GM12878 (cell line): ENCODE results near the gene CARHSP1. TPM values are rescaled to one million over a fixed set of nuclear protein-coding genes. Genes with fewer than 3 reads are reported as not detected.

ENCODE experiments used
- ATAC-seq: fragments of 200-7000 bp; cut with Tn5 transposase; 3 replicates; pipeline ENCODE4 v1.9.1; 2020; ENCODE audit warnings: mild to moderate bottlenecking, moderate library complexity
- BruUV-seq: library from RNA; stranded (reverse); fragments of 400-500 nt; replicated peaks from 2 replicates; lab custom pipeline; 2021; lab: Mats Ljungman, UMichigan
- CTCF ChIA-PET: fragments of 300-600 bp; sonication (Branson Sonifier 250); formaldehyde crosslinking; extraction: SDS; loops from one replicate; lab custom pipeline; 2021; ENCODE audit warnings: inconsistent platforms; lab: Yijun Ruan, JAX
- POLR2A ChIA-PET: fragments of 350-600 bp; formaldehyde crosslinking; extraction: SDS; loops from one replicate; lab custom pipeline; 2021; ENCODE audit warnings: inconsistent platforms; lab: Charles Lee
- RAD21 ChIA-PET: fragments of 300-600 bp; sonication (Branson Sonifier 250); formaldehyde crosslinking; loops from one replicate; lab custom pipeline; 2023; ENCODE audit warnings: antibody characterized with exemption; ENCODE audit not compliant: unreplicated experiment; lab: Charles Lee
- SMC1A ChIA-PET: fragments of 300-600 bp; sonication (Branson Sonifier 250); formaldehyde crosslinking; loops from one replicate; lab custom pipeline; 2023; ENCODE audit not compliant: unreplicated experiment, uncharacterized antibody; lab: Charles Lee
- DNase-seq: peaks from one replicate; pipeline ENCODE4 v3.0.0-alpha.2; 2011; ENCODE audit warnings: low read depth, low spot score
- FAIRE-seq: peaks from 3 replicates; lab custom pipeline; 2011; peaks lifted over from hg19 to GRCh38; lab: Jason Lieb, UNC
- H2AFZ ChIP-seq: 2 replicates; pipeline ENCODE4 v1.6.0; 2011; ENCODE audit warnings: low read depth, low read length, control low read depth; ENCODE audit not compliant: control insufficient read depth
- H3K27ac ChIP-seq: 2 replicates; pipeline ENCODE4 v1.5.1; 2011; ENCODE audit warnings: control low read depth; ENCODE audit not compliant: control insufficient read depth, insufficient read depth
- H3K27me3 ChIP-seq, 2 experiments: replicated peaks in 1 of 2; 2 replicates each; pipeline versions ENCODE4 v1.6.0 to v1.6.1; 2011; ENCODE audit warnings: low read length in 1 of 2; ENCODE audit not compliant: control insufficient read depth in 2 of 2, insufficient read depth in 2 of 2
- H3K36me3 ChIP-seq, 2 experiments: 2 replicates each; pipeline ENCODE4 v1.5.1; 2011; ENCODE audit warnings: low read length in 1 of 2; ENCODE audit not compliant: control insufficient read depth in 2 of 2, insufficient read depth in 2 of 2
- H3K4me1 ChIP-seq: 2 replicates; pipeline ENCODE4 v1.6.1; 2011; ENCODE audit warnings: mild to moderate bottlenecking, low read length, moderate library complexity, mixed read lengths; ENCODE audit not compliant: control insufficient read depth, insufficient read depth
- H3K4me2 ChIP-seq: 2 replicates; pipeline ENCODE4 v1.6.0; 2011; ENCODE audit warnings: control low read depth; ENCODE audit not compliant: control insufficient read depth, insufficient read depth
- H3K4me3 ChIP-seq: fragments of 200-600 bp; sonication (generic); 2 replicates; pipeline ENCODE4 v1.5.1; 2016
- H3K79me2 ChIP-seq: 2 replicates; pipeline ENCODE4 v1.6.0; 2011; ENCODE audit warnings: low read length; ENCODE audit not compliant: control insufficient read depth, insufficient read depth
- H3K9ac ChIP-seq: 2 replicates; pipeline ENCODE4 v1.8.0; 2011; ENCODE audit warnings: low read length, control low read depth, mixed read lengths; ENCODE audit not compliant: control insufficient read depth, insufficient read depth
- H3K9me3 ChIP-seq: replicated peaks from 3 replicates; pipeline ENCODE4 v1.5.1; 2011; ENCODE audit warnings: mild to moderate bottlenecking, low read length; ENCODE audit not compliant: control insufficient read depth, insufficient read depth
- H4K20me1 ChIP-seq: 2 replicates; pipeline ENCODE4 v1.6.0; 2011; ENCODE audit not compliant: control insufficient read depth, insufficient read depth
- BCL11A ChIP-seq: IDR thresholded peaks from 2 replicates; pipeline ENCODE4 v1.6.1; 2011; ENCODE audit warnings: low read depth, low read length
- BHLHE40 ChIP-seq, 2 experiments: fragments of 450-650 bp in 1 of 2; IDR thresholded peaks; 2 replicates each; pipeline ENCODE4 v1.6.1; 2011 to 2017; ENCODE audit warnings: low read depth in 2 of 2, borderline replicate concordance in 1 of 2, improper control_type of control experiment in 1 of 2, low read length in 1 of 2, mild to moderate bottlenecking in 1 of 2
- CHD1 ChIP-seq: IDR thresholded peaks from 2 replicates; pipeline ENCODE4 v1.6.1; 2012; ENCODE audit warnings: low read depth, low read length, improper control_type of control experiment
- DPF2 ChIP-seq: fragments of 450-650 bp; IDR thresholded peaks from 2 replicates; pipeline ENCODE4 v1.6.1; 2017; ENCODE audit warnings: mild to moderate bottlenecking
- HDGF ChIP-seq: fragments of 450-650 bp; IDR thresholded peaks from 2 replicates; pipeline ENCODE4 v1.6.1; 2016; ENCODE audit warnings: antibody characterized with exemption
- IKZF1 ChIP-seq: fragments of 450-650 bp; conservative IDR thresholded peaks from 2 replicates; pipeline ENCODE4 v1.6.1; 2017; ENCODE audit warnings: antibody characterized with exemption, mild to moderate bottlenecking
- JUNB ChIP-seq: IDR thresholded peaks from 2 replicates; pipeline ENCODE4 v1.6.1; 2016; ENCODE audit warnings: antibody characterized with exemption, mild to moderate bottlenecking
- MEF2B ChIP-seq: fragments of 450-650 bp; IDR thresholded peaks from 2 replicates; pipeline ENCODE4 v1.6.1; 2018; ENCODE audit warnings: mild to moderate bottlenecking, moderate library complexity; ENCODE audit not compliant: partially characterized antibody, poor library complexity, severe bottlenecking
- POLR2AphosphoS5 ChIP-seq: IDR thresholded peaks from 2 replicates; pipeline ENCODE4 v1.6.1; 2011; ENCODE audit warnings: mild to moderate bottlenecking, low read length, inconsistent platforms
- RELA ChIP-seq: fragments of 450-650 bp; IDR thresholded peaks from 2 replicates; pipeline ENCODE4 v1.8.0; 2014; ENCODE audit warnings: borderline replicate concordance; ENCODE audit not compliant: partially characterized antibody
- RFX5 ChIP-seq: IDR thresholded peaks from 2 replicates; pipeline ENCODE4 v1.6.1; 2011; ENCODE audit warnings: low read depth, low read length, improper control_type of control experiment
- SMC3 ChIP-seq: IDR thresholded peaks from 2 replicates; pipeline ENCODE4 v1.6.1; 2011; ENCODE audit warnings: low read length, improper control_type of control experiment, borderline replicate concordance
- WGBS: methylation state at CpG from one replicate; pipeline ENCODE4 v1.1.6; 2016; ENCODE audit warnings: low lambda C conversion rate; ENCODE audit not compliant: insufficient replicate concordance, insufficient coverage; ENCODE audit errors: missing lambda C conversion rate; 5-methylcytosine and 5-hydroxymethylcytosine counted together
- in situ Hi-C: fragments of 300-500 bp; cut with MboI; formaldehyde crosslinking; loops from 9 replicates; pipeline ENCODE4 v1.14.3; 2018; ENCODE audit warnings: mixed read lengths
- intact Hi-C: fragments of 100-400 bp; cut with micrococcal nuclease; formaldehyde crosslinking; loops from one replicate; pipeline ENCODE4 v1.14.2; 2022; ENCODE audit not compliant: unreplicated experiment
- polyA plus RNA-seq, 11 experiments: library from polyadenylated mRNA; depleted of rRNA in 4 of 11; unstranded in 6 of 11; stranded (reverse) in 5 of 11; fragments of >200 nt; fragmentation: Nextera tagmentation in 4 of 11; fragmentation: Illumina TruSeq in 1 of 11; extraction: Ambion mirVana in 4 of 11; extraction: Trizol in 1 of 11; gene quantifications; 1 replicate in 1 of 11; 2 replicates in 10 of 11; pipeline versions ENCODE4 v1.2.1 to v1.2.3, GENCODE V29; 2011 to 2016; ENCODE audit warnings: inconsistent platforms in 2 of 11, missing spikeins in 2 of 11, low read depth in 1 of 11
- total RNA-seq, 4 experiments: library from RNA; depleted of rRNA in 3 of 4; stranded (reverse); fragments of >200 nt in 3 of 4; fragmentation: Illumina TruSeq in 1 of 4; extraction: Trizol in 1 of 4; gene quantifications; 2 replicates each; pipeline versions ENCODE4 v1.2.1 to v1.2.3, GENCODE V29; 2013 to 2021
- TF ChIP-seq, protein P1 (sequence below): fragments of 450-650 bp; formaldehyde crosslinking; IDR thresholded peaks from 2 replicates; pipeline ENCODE4 v1.4.0; 2020; ENCODE audit warnings: mild to moderate bottlenecking, moderate library complexity

Gene CARHSP1
- total and polyA plus RNA-seq, 10 of the 15 experiments (the other 5 are each of a cell fraction or from before 2014, with no cell fraction given), result 5.5 to 112 (median 67.0) TPM

DNA sequence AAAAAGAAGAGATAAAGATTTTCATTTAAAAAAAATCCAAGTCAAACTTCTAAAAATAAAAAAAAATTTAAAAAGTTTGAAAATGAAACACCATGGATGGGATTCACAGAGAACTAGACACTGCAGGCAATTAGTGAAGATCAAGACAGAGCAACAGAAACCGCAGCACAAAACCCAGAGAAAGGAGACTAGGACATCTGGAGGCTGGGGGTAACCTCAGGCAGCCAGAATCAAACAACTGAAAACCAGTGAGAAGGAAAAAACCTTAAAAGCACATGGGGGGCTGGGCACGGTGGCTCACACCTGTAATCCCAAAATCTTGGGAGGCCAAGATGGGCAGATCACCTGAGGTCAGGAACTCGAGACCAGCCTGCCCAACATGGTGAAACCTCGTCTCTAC, 44.0 kb upstream of the CARHSP1 start:
- POLR2A ChIA-PET, result no interaction called here
- in situ Hi-C loops, result no loop called here
- 98% methylated on average over 4 of the region's 4 CpGs for WGBS
- CTCF ChIA-PET, result interaction anchor here (0.7 kb wide), 2 partner anchors 36 to 1861 kb away, joined by 3 to 4 read pairs; no protein-coding TSS in a partner anchor
- Histone ChIP-seq H2AFZ (no peak overlapping the region), H3K27ac (no peak overlapping the region), H3K27me3 (no peaks in the 10 kb centered on the region), H3K9ac (no peak overlapping the region), H3K4me2 (no peak overlapping the region), H3K36me3 (peaks cover 33 to 51% of the 10 kb centered on the region in 2 experiments), H4K20me1 (no peaks in the 10 kb centered on the region), H3K4me1 (no peaks in the 10 kb centered on the region), H3K79me2 (no peaks in the 10 kb centered on the region; the same call in none of the 2 replicates), H3K4me3 (no peak overlapping the region), H3K9me3 (no peaks in the 10 kb centered on the region)
- intact Hi-C loops, result no loop called here
- ATAC-seq (no peak), FAIRE-seq (no peak), DNase-seq (no peak)
- no TSS peak for BruUV-seq
- no peak for TF ChIP-seq JUNB
- TF ChIP-seq SMC3, result no peak
- TF ChIP-seq CHD1, result no peak
- no peak for TF ChIP-seq POLR2AphosphoS5
- TF ChIP-seq RELA, result no peak
- RAD21 ChIA-PET, result interaction anchor here (1.1 kb wide), 1 partner anchor 96 kb away, joined by 6 read pairs; no protein-coding TSS in a partner anchor
- SMC1A ChIA-PET, result interaction anchor here (1.4 to 1.6 kb wide), 2 partner anchors 24 to 96 kb away, joined by 3 to 6 read pairs; no protein-coding TSS in a partner anchor

DNA sequence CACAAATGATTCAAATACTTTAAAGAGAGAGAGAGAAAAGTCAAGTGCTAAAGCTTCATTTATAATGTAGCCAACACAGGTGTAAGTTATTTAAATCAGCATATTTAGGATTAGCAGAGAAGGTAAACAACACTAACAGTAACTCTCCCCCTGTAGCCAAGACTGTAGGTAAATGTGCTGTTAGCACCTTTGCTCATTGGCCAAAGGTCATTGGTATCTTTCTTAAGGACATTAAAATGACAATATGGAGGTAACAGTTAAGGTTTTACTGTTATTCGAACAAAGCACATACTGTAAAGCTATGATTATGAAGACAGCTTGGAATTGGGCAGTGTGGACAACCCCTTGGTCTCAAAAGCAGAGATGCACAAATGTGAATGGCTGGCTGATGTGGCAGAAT, 42.0 kb upstream of the CARHSP1 start:
- H3K27ac ChIP-seq, result no peak overlapping the region
- H3K79me2 ChIP-seq, result no peaks in the 10 kb centered on the region; the same call in none of the 2 replicates
- no peak overlapping the region for H2AFZ ChIP-seq
- 95% methylated on average over 1 of the region's 1 CpG for WGBS
- no peaks in the 10 kb centered on the region for H4K20me1 ChIP-seq
- H3K9ac ChIP-seq, result no peak overlapping the region
- no peak overlapping the region for H3K4me3 ChIP-seq
- ChIA-PET POLR2A (no interaction called here), RAD21 (no interaction called here), CTCF (interaction anchor here (1.2 to 1.9 kb wide), 4 partner anchors 23 to 224 kb away, joined by 3 to 9 read pairs (median 4); no protein-coding TSS in a partner anchor), SMC1A (interaction anchor here (1.2 to 1.5 kb wide), 2 partner anchors 37 to 39 kb away, joined by 3 to 5 read pairs; no protein-coding TSS in a partner anchor)
- in situ Hi-C loops, result no loop called here
- BruUV-seq, result no TSS peak
- ATAC-seq (no peak), FAIRE-seq (no peak), DNase-seq (no peak)
- H3K4me1 ChIP-seq, result no peaks in the 10 kb centered on the region
- H3K36me3 ChIP-seq, result peaks cover 38 to 52% of the 10 kb centered on the region in 2 experiments
- TF ChIP-seq HDGF (no peak), RFX5 (no peak), IKZF1 (no peak), BHLHE40 (IDR thresholded peaks at IDR 0.05; ENCODE audit: borderline replicate concordance in 1 of 2, low read depth in 2 of 2, low read length in 1 of 2) (no peak), BCL11A (no peak), DPF2 (no peak), MEF2B (no peak)
- TF ChIP-seq, protein P1, sequence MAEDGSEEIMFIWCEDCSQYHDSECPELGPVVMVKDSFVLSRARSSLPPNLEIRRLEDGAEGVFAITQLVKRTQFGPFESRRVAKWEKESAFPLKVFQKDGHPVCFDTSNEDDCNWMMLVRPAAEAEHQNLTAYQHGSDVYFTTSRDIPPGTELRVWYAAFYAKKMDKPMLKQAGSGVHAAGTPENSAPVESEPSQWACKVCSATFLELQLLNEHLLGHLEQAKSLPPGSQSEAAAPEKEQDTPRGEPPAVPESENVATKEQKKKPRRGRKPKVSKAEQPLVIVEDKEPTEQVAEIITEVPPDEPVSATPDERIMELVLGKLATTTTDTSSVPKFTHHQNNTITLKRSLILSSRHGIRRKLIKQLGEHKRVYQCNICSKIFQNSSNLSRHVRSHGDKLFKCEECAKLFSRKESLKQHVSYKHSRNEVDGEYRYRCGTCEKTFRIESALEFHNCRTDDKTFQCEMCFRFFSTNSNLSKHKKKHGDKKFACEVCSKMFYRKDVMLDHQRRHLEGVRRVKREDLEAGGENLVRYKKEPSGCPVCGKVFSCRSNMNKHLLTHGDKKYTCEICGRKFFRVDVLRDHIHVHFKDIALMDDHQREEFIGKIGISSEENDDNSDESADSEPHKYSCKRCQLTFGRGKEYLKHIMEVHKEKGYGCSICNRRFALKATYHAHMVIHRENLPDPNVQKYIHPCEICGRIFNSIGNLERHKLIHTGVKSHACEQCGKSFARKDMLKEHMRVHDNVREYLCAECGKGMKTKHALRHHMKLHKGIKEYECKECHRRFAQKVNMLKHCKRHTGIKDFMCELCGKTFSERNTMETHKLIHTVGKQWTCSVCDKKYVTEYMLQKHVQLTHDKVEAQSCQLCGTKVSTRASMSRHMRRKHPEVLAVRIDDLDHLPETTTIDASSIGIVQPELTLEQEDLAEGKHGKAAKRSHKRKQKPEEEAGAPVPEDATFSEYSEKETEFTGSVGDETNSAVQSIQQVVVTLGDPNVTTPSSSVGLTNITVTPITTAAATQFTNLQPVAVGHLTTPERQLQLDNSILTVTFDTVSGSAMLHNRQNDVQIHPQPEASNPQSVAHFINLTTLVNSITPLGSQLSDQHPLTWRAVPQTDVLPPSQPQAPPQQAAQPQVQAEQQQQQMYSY (CRISPR knock-in tag), result no peak
- intact Hi-C loops, result no loop called here
- no peaks in the 10 kb centered on the region for H3K27me3 ChIP-seq
- no peaks in the 10 kb centered on the region for H3K9me3 ChIP-seq
- H3K4me2 ChIP-seq, result no peak overlapping the region
